H9 (cell line): ENCODE data around the gene H19. TPM values are rescaled to one million over a fixed set of nuclear protein-coding genes. Genes with fewer than 3 reads are reported as not detected.

Experiments used
- DNase-seq: peaks from one replicate; pipeline ENCODE4 v3.0.0-alpha.2; 2017
- H2AFZ ChIP-seq: one replicate; pipeline ENCODE4 v1.6.1; 2013; ENCODE audit warnings: mild to moderate bottlenecking, low read length, control low read depth, moderate library complexity
- H2AK5ac ChIP-seq: 2 replicates; pipeline ENCODE4 v1.6.1; 2013; ENCODE audit warnings: low read length, control low read depth, mixed read lengths; ENCODE audit not compliant: insufficient read length
- H2BK120ac ChIP-seq: one replicate; pipeline ENCODE4 v1.6.1; 2013; ENCODE audit warnings: low read depth, mild to moderate bottlenecking, low read length, control low read depth, inconsistent platforms; ENCODE audit not compliant: poor library complexity, severe bottlenecking
- H2BK12ac ChIP-seq: 2 replicates; pipeline ENCODE4 v1.6.1; 2013; ENCODE audit warnings: low read length, control low read depth, mixed read lengths, low read depth; ENCODE audit not compliant: insufficient read length
- H2BK15ac ChIP-seq: 2 replicates; pipeline ENCODE4 v1.6.1; 2013; ENCODE audit warnings: low read depth, low read length, control low read depth
- H2BK20ac ChIP-seq: one replicate; pipeline ENCODE4 v1.6.1; 2013; ENCODE audit warnings: low read depth, mild to moderate bottlenecking, low read length, control low read depth, inconsistent platforms; ENCODE audit not compliant: poor library complexity, severe bottlenecking
- H2BK5ac ChIP-seq: 2 replicates; pipeline ENCODE4 v1.6.1; 2013; ENCODE audit warnings: low read length, control low read depth, mixed read lengths; ENCODE audit not compliant: insufficient read length
- H3K14ac ChIP-seq: 2 replicates; pipeline ENCODE4 v1.6.1; 2013; ENCODE audit warnings: low read length, control low read depth; ENCODE audit not compliant: insufficient read depth
- H3K18ac ChIP-seq: 2 replicates; pipeline ENCODE4 v1.6.1; 2013; ENCODE audit warnings: low read depth, mild to moderate bottlenecking, mixed read lengths, low read length, control low read depth; ENCODE audit not compliant: insufficient read length
- H3K23ac ChIP-seq: 2 replicates; pipeline ENCODE4 v1.6.1; 2013; ENCODE audit warnings: low read length, control low read depth, mixed read lengths, low read depth; ENCODE audit not compliant: insufficient read length
- H3K23me2 ChIP-seq: 2 replicates; pipeline ENCODE4 v1.6.1; 2013; ENCODE audit warnings: low read depth, mild to moderate bottlenecking, mixed read lengths, low read length, control low read depth; ENCODE audit not compliant: insufficient read length, poor library complexity, severe bottlenecking
- H3K27ac ChIP-seq: 2 replicates; pipeline ENCODE4 v1.5.1; 2013; ENCODE audit warnings: low read length, control low read depth, mixed read lengths, low read depth; ENCODE audit not compliant: insufficient read length
- H3K27me3 ChIP-seq: 2 replicates; pipeline ENCODE4 v1.6.1; 2013; ENCODE audit warnings: low read length, control low read depth, inconsistent platforms; ENCODE audit not compliant: insufficient read depth
- H3K4ac ChIP-seq: 2 replicates; pipeline ENCODE4 v1.6.1; 2013; ENCODE audit warnings: low read depth, mild to moderate bottlenecking, control low read depth, inconsistent platforms, low read length, moderate library complexity
- H3K4me1 ChIP-seq: 2 replicates; pipeline ENCODE4 v1.6.1; 2013; ENCODE audit warnings: low read length, control low read depth, inconsistent platforms; ENCODE audit not compliant: insufficient read depth
- H3K4me2 ChIP-seq: 2 replicates; pipeline ENCODE4 v1.6.1; 2013; ENCODE audit warnings: low read length, control low read depth, mixed read lengths; ENCODE audit not compliant: insufficient read length, insufficient read depth
- H3K56ac ChIP-seq: 2 replicates; pipeline ENCODE4 v1.6.1; 2013; ENCODE audit warnings: low read depth, mild to moderate bottlenecking, mixed read lengths, low read length, control low read depth; ENCODE audit not compliant: insufficient read length
- H3K79me1 ChIP-seq: 2 replicates; pipeline ENCODE4 v1.6.1; 2013; ENCODE audit warnings: low read depth, mild to moderate bottlenecking, moderate library complexity, low read length, control low read depth, inconsistent platforms; ENCODE audit not compliant: insufficient read depth, poor library complexity, severe bottlenecking
- H3K79me2 ChIP-seq: 2 replicates; pipeline ENCODE4 v1.6.1; 2013; ENCODE audit warnings: low read length, control low read depth, inconsistent platforms; ENCODE audit not compliant: insufficient read depth
- H3K9ac ChIP-seq: 2 replicates; pipeline ENCODE4 v1.6.1; 2013; ENCODE audit warnings: low read length, control low read depth, mixed read lengths; ENCODE audit not compliant: insufficient read length; ENCODE audit errors: extremely low read depth
- H3K9me3 ChIP-seq: one replicate; pipeline ENCODE4 v1.6.1; 2013; ENCODE audit warnings: low read depth, low read length, inconsistent platforms; ENCODE audit not compliant: control insufficient read depth
- H3T11ph ChIP-seq: one replicate; pipeline ENCODE4 v1.6.1; 2013; ENCODE audit warnings: mild to moderate bottlenecking, low read length, control low read depth, inconsistent platforms
- H4K20me1 ChIP-seq: one replicate; pipeline ENCODE4 v1.6.1; 2013; ENCODE audit not compliant: control insufficient read depth, insufficient read length, insufficient read depth
- H4K5ac ChIP-seq: 2 replicates; pipeline ENCODE4 v1.6.1; 2013; ENCODE audit warnings: low read depth, mild to moderate bottlenecking, mixed read lengths, low read length, control low read depth; ENCODE audit not compliant: insufficient read length
- H4K8ac ChIP-seq: replicated peaks from 2 replicates; pipeline ENCODE4 v1.6.1; 2013; ENCODE audit warnings: low read length, control low read depth, mixed read lengths, low read depth; ENCODE audit not compliant: insufficient read length
- H4K91ac ChIP-seq: 2 replicates; pipeline ENCODE4 v1.6.1; 2013; ENCODE audit warnings: low read depth, mild to moderate bottlenecking, moderate library complexity, mixed read lengths, low read length, control low read depth; ENCODE audit not compliant: insufficient read length
- H3K27ac Mint-ChIP-seq, 3 experiments: 2 replicates in 2 of 3; 3 replicates in 1 of 3; pipeline ENCODE4 v1.8.0; 2020 to 2021; ENCODE audit warnings: mixed read lengths in 3 of 3, mild to moderate bottlenecking in 1 of 3, moderate library complexity in 1 of 3
- H3K27me3 Mint-ChIP-seq: 2 replicates; pipeline ENCODE4 v1.8.0; 2021; ENCODE audit warnings: low read depth, mild to moderate bottlenecking, moderate library complexity, mixed read lengths
- H3K36me3 Mint-ChIP-seq, 3 experiments: 2 replicates in 2 of 3; 3 replicates in 1 of 3; pipeline ENCODE4 v1.8.0; 2020 to 2021; ENCODE audit warnings: low read depth in 3 of 3, mixed read lengths in 3 of 3; ENCODE audit not compliant: insufficient read depth in 1 of 3
- H3K4me1 Mint-ChIP-seq, 2 experiments: 2 replicates each; pipeline ENCODE4 v1.8.0; 2020; ENCODE audit warnings: mixed read lengths in 2 of 2
- H3K4me3 Mint-ChIP-seq, 2 experiments: 2 replicates in 1 of 2; 3 replicates in 1 of 2; pipeline ENCODE4 v1.8.0; 2020 to 2021; ENCODE audit warnings: mild to moderate bottlenecking in 2 of 2, mixed read lengths in 2 of 2, moderate library complexity in 1 of 2
- H3K9me3 Mint-ChIP-seq, 2 experiments: 2 replicates in 1 of 2; 3 replicates in 1 of 2; pipeline ENCODE4 v1.8.0; 2020; ENCODE audit warnings: mild to moderate bottlenecking in 2 of 2, mixed read lengths in 2 of 2, moderate library complexity in 1 of 2
- CTCF ChIP-seq: fragments of 200-600 bp; sonication (generic); conservative IDR thresholded peaks from 3 replicates; pipeline ENCODE4 v1.8.0; 2021; ENCODE audit warnings: antibody characterized with exemption, mild to moderate bottlenecking
- WGBS: extraction: QIAGEN DNeasy Blood & Tissue Kit; methylation state at CpG from one replicate; pipeline ENCODE4 v1.1.7; 2013; ENCODE audit warnings: missing lambda C conversion rate, low lambda C conversion rate, mixed read lengths; ENCODE audit not compliant: insufficient read length; ENCODE audit errors: extremely low coverage; 5-methylcytosine and 5-hydroxymethylcytosine counted together
- total RNA-seq: library from RNA; stranded (reverse); gene quantifications from 2 replicates; pipeline ENCODE4 v1.2.1, GENCODE V29; 2021

The H19 gene
- total RNA-seq, 1 experiment from 2014 or later: 10.7 TPM

- no peak within 1 kb of the TSS for H2BK5ac ChIP-seq
- H3K9me3 Mint-ChIP-seq: no peaks in the 10 kb centered on the region
- no peak within 1 kb of the TSS for H2AK5ac ChIP-seq
- no peak within 1 kb of the TSS for H3K27ac ChIP-seq
- H3K79me2 ChIP-seq: no peaks in the 10 kb centered on the region
- no peak within 1 kb of the TSS for H2BK12ac ChIP-seq
- no peaks in the 10 kb centered on the region for H3K79me1 ChIP-seq
- H4K91ac ChIP-seq: no peak within 1 kb of the TSS
- no peak within 1 kb of the TSS for H3K9ac ChIP-seq
- no peaks in the 10 kb centered on the region for H3K27me3 ChIP-seq
- no peak within 1 kb of the TSS for H3K4ac ChIP-seq
- peaks cover 3% of the 10 kb centered on the region; the same call in 1 of the 2 replicates for H3K27me3 Mint-ChIP-seq
- no peak within 1 kb of the TSS for H2BK120ac ChIP-seq
- H2AFZ ChIP-seq: no peak within 1 kb of the TSS
- no peak within 1 kb of the TSS for H4K5ac ChIP-seq
- H3K4me1 ChIP-seq: no peaks in the 10 kb centered on the region
- no peak within 1 kb of the TSS for H3K4me3 Mint-ChIP-seq
- no peak within 1 kb of the TSS for H3K14ac ChIP-seq
- peaks cover 0 to 10% of the 10 kb centered on the region in 2 experiments; a peak in 2 of 4 replicates for H3K4me1 Mint-ChIP-seq
- H3K36me3 Mint-ChIP-seq: no peaks in the 10 kb centered on the region
- H3K56ac ChIP-seq: no peak within 1 kb of the TSS
- H3T11ph ChIP-seq: no peak within 1 kb of the TSS
- no peak within 1 kb of the TSS for H4K8ac ChIP-seq
- H2BK20ac ChIP-seq: no peak within 1 kb of the TSS
- no peak within 1 kb of the TSS for H3K18ac ChIP-seq
- WGBS: no CpG with 5 or more reads among the region's 85 CpGs
- H3K27ac Mint-ChIP-seq: no peak within 1 kb of the TSS
- no peak within 1 kb of the TSS for H2BK15ac ChIP-seq
- no peak within 1 kb of the TSS for H3K4me2 ChIP-seq
- no peaks in the 10 kb centered on the region for H4K20me1 ChIP-seq
- DNase-seq: no peak
- no peaks in the 10 kb centered on the region for H3K23me2 ChIP-seq
- no peak for TF ChIP-seq CTCF
- H3K23ac ChIP-seq: no peak within 1 kb of the TSS
- no peaks in the 10 kb centered on the region for H3K9me3 ChIP-seq
Measured at GRCh38 chr11:1946812-1947484, 50.7 kb downstream of the H19 start, which contains the start of gene MRPL23. Gene MRPL23, plus strand, starts transcription at chr11:1947332. Its CDS starts 31 bp downstream, at chr11:1947363.

Other genes starting within 250 kb of the H19 start
- gene IFITM10, start 247.2 kb downstream of the H19 start, total RNA-seq: 0.59 and 0.77 TPM in 2 replicates
- 158 and 161 TPM in 2 replicates for gene CTSD, start 233.9 kb downstream of the H19 start, total RNA-seq
- not detected in 2 replicates for gene SYT8, start 162.9 kb downstream of the H19 start, total RNA-seq
- gene TNNI2, start 158.9 kb downstream of the H19 start, total RNA-seq: not detected in 2 replicates
- gene LSP1, start 144.8 kb downstream of the H19 start, total RNA-seq: not detected in 2 replicates
- gene PRR33, start 105.9 kb downstream of the H19 start, total RNA-seq: not detected in 2 replicates
- not detected in 2 replicates for gene TNNT3, start 78.1 kb downstream of the H19 start, total RNA-seq
- gene MRPL23, start 50.5 kb downstream of the H19 start, total RNA-seq: 65.3 and 67.3 TPM in 2 replicates
- 2.8 and 3.1 TPM in 2 replicates for gene IGF2, start 141.5 kb upstream of the H19 start, total RNA-seq
- not detected in 2 replicates for gene INS, start 163.4 kb upstream of the H19 start, total RNA-seq
- gene TH, start 174.0 kb upstream of the H19 start, total RNA-seq: not detected in 2 replicates